ENCODE data around the gene RETREG1.
"Not testable (repeated sequence)": the region's sequence is repeated elsewhere in the genome, so short reads cannot be mapped to it uniquely, and the experiment has no call there.

Gene RETREG1
- total RNA-seq: 17.5 to 63.8 (median 23.9) reads per million in 9 experiments

GRCh38 chr5:16616536-16617273 is at the start of gene RETREG1:
Gene RETREG1, minus strand, starts transcription at chr5:16616997. Its CDS starts 26 bp downstream, at chr5:16616971.
- Mint-ChIP-seq H3K27me3 (no peaks in the 10 kb centered on the region), H3K9me3 (no peaks in the 10 kb centered on the region), H3K4me1 (ENCODE audit: low read depth in 2 of 2) (peaks cover 12 to 13% of the 10 kb centered on the region in 2 donors), H3K27ac (peak within 1 kb of the TSS in 1 of 2 donors; percentile 90), H3K36me3 (ENCODE audit: insufficient read depth) (peaks cover 10% of the 10 kb centered on the region), H3K4me3 (no peak within 1 kb of the TSS)
- ATAC-seq (replicated peaks): peak; percentile 83
- DNase-seq: peak; percentile 70 to 79 (median 74)

DNA sequence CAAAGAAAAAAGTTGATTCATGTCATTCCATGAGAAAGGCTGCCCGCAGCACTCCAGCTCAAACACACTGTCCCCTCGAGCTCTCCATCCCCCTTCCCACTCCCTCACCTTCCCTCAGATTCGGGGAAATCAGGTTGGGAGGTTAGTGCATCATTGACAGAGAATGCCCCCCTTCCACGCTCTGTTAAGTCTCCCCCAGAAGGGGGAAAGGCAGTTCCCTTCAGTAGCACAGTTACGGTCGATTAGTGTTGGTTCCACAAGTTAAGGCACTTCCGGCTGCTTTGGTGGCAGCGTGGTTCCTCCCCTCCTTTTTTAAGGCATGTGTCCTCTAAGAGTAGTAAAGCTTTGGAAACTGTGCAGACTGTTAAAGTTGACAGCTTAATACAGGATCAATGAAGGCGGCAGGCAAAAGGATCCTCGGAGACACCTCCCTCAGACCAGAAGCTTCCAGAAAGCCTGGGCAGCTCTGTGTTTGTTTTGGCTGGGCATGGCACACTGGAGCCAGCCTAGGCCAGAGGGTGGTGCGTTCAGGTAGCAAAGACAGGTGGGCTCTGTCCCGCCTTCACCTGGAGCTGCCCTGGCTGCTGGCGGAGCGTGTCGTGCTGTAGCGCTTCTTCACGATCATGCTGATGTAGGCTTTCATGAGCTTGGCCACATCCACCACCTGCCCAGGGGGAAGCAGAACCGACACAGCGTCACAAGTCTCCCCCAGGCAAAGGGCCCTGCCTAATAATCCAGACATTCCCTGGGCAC is 49.5 kb upstream of the RETREG1 start:
- Mint-ChIP-seq H3K9me3 (no peaks in the 10 kb centered on the region), H3K4me3 (no peak overlapping the region), H3K36me3 (ENCODE audit: insufficient read depth) (peaks cover 3% of the 10 kb centered on the region)

DNA sequence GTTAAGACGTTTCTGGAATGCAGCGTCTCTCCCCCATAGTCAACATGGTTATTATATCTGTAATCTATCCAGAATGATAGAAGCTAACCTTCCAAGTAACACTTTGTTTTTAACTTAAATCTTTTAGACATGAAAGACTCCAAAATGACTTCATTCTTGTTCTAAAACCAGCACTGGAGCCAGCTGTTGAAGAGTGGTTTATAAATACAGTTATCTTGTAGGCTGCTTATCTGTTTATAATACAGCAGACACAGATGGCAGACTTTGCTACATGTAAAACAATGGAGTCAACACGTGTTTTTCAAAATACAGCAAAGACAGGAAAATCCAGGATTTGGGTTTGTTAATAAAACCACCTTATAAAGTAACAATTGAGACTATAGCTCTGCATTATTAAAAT is 48.8 kb upstream of the RETREG1 start:
- Mint-ChIP-seq H3K9me3 (no peaks in the 10 kb centered on the region), H3K4me1 (ENCODE audit: low read depth in 2 of 2) (no peaks in the 10 kb centered on the region), H3K4me3 (no peak overlapping the region), H3K27me3 (peaks cover 0 to 21% of the 10 kb centered on the region in 2 donors), H3K36me3 (ENCODE audit: insufficient read depth) (peaks cover 3% of the 10 kb centered on the region), H3K27ac (no peak overlapping the region)
- DNase-seq: no peak
- no peak for ATAC-seq (replicated peaks)

More for the DNA sequence above, 49.5 kb upstream of the RETREG1 start:
- Mint-ChIP-seq H3K27ac (no peak overlapping the region), H3K4me1 (ENCODE audit: low read depth in 2 of 2) (no peaks in the 10 kb centered on the region), H3K27me3 (peaks cover 6 to 19% of the 10 kb centered on the region in 2 donors)
- ATAC-seq (replicated peaks) (no peak), DNase-seq (no peak)

GRCh38 chr5:16664368-16664767 is 47.6 kb upstream of the RETREG1 start:
- Mint-ChIP-seq H3K4me3 (no peak overlapping the region), H3K27me3 (peaks cover 0 to 23% of the 10 kb centered on the region in 2 donors), H3K27ac (no peak overlapping the region), H3K36me3 (ENCODE audit: insufficient read depth) (peaks cover 3% of the 10 kb centered on the region), H3K9me3 (no peaks in the 10 kb centered on the region), H3K4me1 (ENCODE audit: low read depth in 2 of 2) (no peaks in the 10 kb centered on the region)
- ATAC-seq (replicated peaks) (no peak), DNase-seq (no peak)

GRCh38 chr5:16663840-16664239 is 47.0 kb upstream of the RETREG1 start:
- H3K36me3 Mint-ChIP-seq (ENCODE audit: insufficient read depth): peaks cover 3% of the 10 kb centered on the region
- H3K4me1 Mint-ChIP-seq (ENCODE audit: low read depth in 2 of 2): no peaks in the 10 kb centered on the region
- no peaks in the 10 kb centered on the region for H3K9me3 Mint-ChIP-seq
- no peak for ATAC-seq (replicated peaks)
- no peak overlapping the region for H3K4me3 Mint-ChIP-seq
- no peak overlapping the region for H3K27ac Mint-ChIP-seq
- no peak for DNase-seq
- peaks cover 0 to 23% of the 10 kb centered on the region in 2 donors for H3K27me3 Mint-ChIP-seq

DNA sequence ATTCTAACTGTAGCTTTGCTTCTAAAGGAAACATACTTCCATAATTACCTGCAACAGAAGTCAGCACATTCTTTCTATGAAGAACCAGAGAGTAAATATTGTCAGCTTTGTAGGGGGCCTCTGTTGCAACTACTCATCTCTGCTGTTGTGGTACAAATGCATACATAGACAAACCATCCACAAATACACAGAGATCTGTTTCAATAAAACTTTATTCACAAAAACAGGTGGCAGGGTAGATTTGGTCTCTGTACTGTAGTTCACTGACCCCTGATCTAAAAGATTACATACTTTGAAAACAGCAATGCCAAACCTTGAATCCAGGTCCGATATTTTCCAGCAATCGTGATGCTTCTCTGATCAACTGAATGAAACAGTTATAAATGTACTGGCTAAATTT is 44.9 kb upstream of the RETREG1 start:
- H3K27me3 Mint-ChIP-seq: peaks cover 0 to 23% of the 10 kb centered on the region in 2 donors
- no peaks in the 10 kb centered on the region for H3K4me1 Mint-ChIP-seq (ENCODE audit: low read depth in 2 of 2)
- no peak for DNase-seq
- ATAC-seq (replicated peaks): no peak
- no peaks in the 10 kb centered on the region for H3K9me3 Mint-ChIP-seq
- H3K27ac Mint-ChIP-seq: no peak overlapping the region
- H3K4me3 Mint-ChIP-seq: no peak overlapping the region
- H3K36me3 Mint-ChIP-seq (ENCODE audit: insufficient read depth): no peaks in the 10 kb centered on the region

GRCh38 chr5:16660982-16661381 is 44.2 kb upstream of the RETREG1 start:
- H3K27me3 Mint-ChIP-seq: peaks cover 0 to 23% of the 10 kb centered on the region in 2 donors
- H3K4me1 Mint-ChIP-seq (ENCODE audit: low read depth in 2 of 2): no peaks in the 10 kb centered on the region
- no peaks in the 10 kb centered on the region for H3K9me3 Mint-ChIP-seq
- H3K4me3 Mint-ChIP-seq: no peak overlapping the region
- no peaks in the 10 kb centered on the region for H3K36me3 Mint-ChIP-seq (ENCODE audit: insufficient read depth)
- DNase-seq (no peak), ATAC-seq (replicated peaks) (no peak)
- H3K27ac Mint-ChIP-seq: no peak overlapping the region

DNA sequence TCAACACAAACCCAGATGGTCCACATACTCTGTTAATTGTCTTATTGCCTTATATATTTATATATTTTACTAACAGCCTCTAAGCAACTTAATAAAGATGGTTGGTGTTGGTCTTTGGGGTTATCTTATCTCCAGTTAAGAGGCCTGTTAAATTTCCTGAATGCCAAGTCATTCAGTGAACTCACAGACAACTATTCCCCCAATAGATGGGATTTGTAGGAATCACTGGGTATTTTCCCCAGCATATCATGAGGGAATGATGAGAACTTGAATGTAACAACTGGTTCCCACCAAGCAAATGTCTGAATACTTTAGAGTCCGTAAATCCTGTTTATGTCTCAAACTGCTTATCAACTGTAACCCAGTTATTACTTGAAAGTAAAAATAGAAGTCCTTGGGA is 42.7 kb upstream of the RETREG1 start:
- H3K27ac Mint-ChIP-seq: no peak overlapping the region
- no peak overlapping the region for H3K4me3 Mint-ChIP-seq
- H3K36me3 Mint-ChIP-seq (ENCODE audit: insufficient read depth): no peaks in the 10 kb centered on the region
- no peaks in the 10 kb centered on the region for H3K4me1 Mint-ChIP-seq (ENCODE audit: low read depth in 2 of 2)
- DNase-seq (no peak), ATAC-seq (replicated peaks) (no peak)
- H3K9me3 Mint-ChIP-seq: no peaks in the 10 kb centered on the region
- H3K27me3 Mint-ChIP-seq: peaks cover 0 to 21% of the 10 kb centered on the region in 2 donors

GRCh38 chr5:16656561-16657191 is 39.9 kb upstream of the RETREG1 start:
- ATAC-seq (replicated peaks) (no peak), DNase-seq (no peak)
- Mint-ChIP-seq H3K36me3 (ENCODE audit: insufficient read depth) (no peaks in the 10 kb centered on the region), H3K9me3 (no peaks in the 10 kb centered on the region), H3K4me1 (ENCODE audit: low read depth in 2 of 2) (no peaks in the 10 kb centered on the region), H3K27me3 (peaks cover 0 to 16% of the 10 kb centered on the region in 2 donors), H3K4me3 (no peak overlapping the region), H3K27ac (no peak overlapping the region)

DNA sequence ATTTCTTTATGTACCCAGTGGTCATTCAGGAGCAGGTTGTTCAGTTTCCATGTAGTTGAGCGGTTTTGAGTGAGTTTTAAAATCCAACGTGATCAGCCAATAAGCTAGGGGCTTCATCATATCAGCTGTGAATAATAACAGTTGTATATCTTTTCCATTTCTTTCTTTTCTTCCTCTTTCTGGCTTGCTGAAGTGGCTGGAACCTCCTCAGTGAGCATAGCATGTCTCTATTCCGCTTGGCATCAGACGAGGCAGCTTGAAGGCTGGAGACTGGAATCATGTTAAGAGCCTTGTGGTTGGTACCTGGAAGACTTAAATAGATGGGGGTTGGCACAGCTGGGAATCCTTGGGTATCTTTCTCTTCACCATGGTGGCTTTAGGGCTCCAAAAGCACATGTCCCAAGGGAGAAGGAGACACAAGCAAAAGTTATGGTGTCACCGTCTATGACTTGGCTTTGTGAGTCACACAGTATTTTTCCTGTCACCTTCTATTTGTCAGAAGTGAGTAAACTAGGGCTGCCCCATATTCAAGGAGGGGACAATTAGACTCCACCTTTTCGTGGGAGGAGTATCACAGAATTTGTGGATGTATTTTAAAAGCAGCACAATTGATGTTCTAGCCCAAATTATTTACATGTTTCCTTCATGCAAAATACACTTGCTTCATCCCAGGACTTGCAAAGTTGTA is 38.0 kb upstream of the RETREG1 start:
- H3K27me3 Mint-ChIP-seq: no peaks in the 10 kb centered on the region
- ATAC-seq (replicated peaks) (no peak), DNase-seq (no peak)
- H3K9me3 Mint-ChIP-seq: no peaks in the 10 kb centered on the region
- H3K27ac Mint-ChIP-seq: no peak overlapping the region
- no peak overlapping the region for H3K4me3 Mint-ChIP-seq
- H3K4me1 Mint-ChIP-seq (ENCODE audit: low read depth in 2 of 2): no peaks in the 10 kb centered on the region
- H3K36me3 Mint-ChIP-seq (ENCODE audit: insufficient read depth): no peaks in the 10 kb centered on the region

GRCh38 chr5:16648739-16649138 is 31.9 kb upstream of the RETREG1 start:
- not testable (repeated sequence) for H3K4me1 Mint-ChIP-seq (ENCODE audit: low read depth in 2 of 2); ATAC-seq (replicated peaks); H3K9me3 Mint-ChIP-seq; H3K4me3 Mint-ChIP-seq; DNase-seq; H3K27me3 Mint-ChIP-seq; H3K27ac Mint-ChIP-seq; H3K36me3 Mint-ChIP-seq (ENCODE audit: insufficient read depth)

DNA sequence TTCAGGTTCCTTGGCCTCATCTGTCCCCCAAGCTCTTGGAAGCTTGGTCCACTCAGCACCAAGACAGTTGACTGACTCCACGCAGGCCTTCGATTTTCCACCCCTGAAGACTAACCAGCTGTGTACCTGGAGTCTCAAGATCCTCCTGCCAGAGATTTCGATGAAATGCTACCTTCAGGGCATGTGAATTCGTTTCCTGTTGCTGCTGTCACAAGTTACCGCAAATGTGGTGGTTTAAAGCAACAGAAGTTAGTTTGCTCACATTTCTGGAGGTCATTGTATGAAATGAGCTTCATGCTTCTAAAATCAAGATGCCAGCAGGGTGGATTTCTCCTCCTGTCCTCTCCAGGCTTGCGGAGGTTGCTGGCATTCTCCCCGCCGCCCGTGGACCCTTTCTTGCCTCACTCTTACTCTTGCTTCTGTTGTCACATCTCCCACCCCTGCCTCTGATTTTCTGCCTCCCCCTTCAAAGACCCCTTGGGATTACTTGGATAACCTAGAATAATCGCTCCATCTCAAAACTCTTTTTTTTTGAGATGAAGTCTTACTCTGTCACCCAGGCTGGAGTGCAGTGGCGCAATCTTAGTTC is 27.6 kb upstream of the RETREG1 start:
- ATAC-seq (replicated peaks) (no peak), DNase-seq (no peak)
- Mint-ChIP-seq H3K27ac (no peak overlapping the region), H3K36me3 (ENCODE audit: insufficient read depth) (peaks cover 4% of the 10 kb centered on the region), H3K9me3 (peaks cover 0 to 2% of the 10 kb centered on the region in 2 donors), H3K4me1 (ENCODE audit: low read depth in 2 of 2) (no peaks in the 10 kb centered on the region), H3K4me3 (no peak overlapping the region), H3K27me3 (peaks cover 9 to 12% of the 10 kb centered on the region in 2 donors)

DNA sequence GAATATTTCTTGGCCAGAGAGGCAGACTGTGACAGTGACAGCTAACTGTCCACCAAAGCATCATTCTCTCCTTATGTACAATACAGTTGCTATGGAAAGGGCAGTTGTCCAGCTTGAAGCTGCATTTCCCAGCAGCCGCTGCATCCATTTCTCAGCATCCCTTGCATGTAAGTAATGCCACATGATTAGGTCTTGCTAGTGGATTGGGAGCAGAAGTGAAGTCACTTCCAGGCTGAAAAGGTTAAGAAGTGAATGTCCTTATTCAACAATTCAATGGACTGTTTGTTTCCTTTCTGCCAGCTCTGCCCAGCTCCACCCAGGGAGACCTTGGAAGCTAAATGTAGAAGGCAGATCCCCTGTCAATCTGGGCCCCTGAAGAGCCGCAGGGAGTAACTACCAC is 26.1 kb upstream of the RETREG1 start:
- Mint-ChIP-seq H3K27ac (no peak overlapping the region), H3K9me3 (peaks cover 0 to 2% of the 10 kb centered on the region in 2 donors)
- no peak for ATAC-seq (replicated peaks)

More for the DNA sequence above, 26.1 kb upstream of the RETREG1 start:
- DNase-seq: no peak
- no peak overlapping the region for H3K4me3 Mint-ChIP-seq
- H3K27me3 Mint-ChIP-seq: peaks cover 12 to 20% of the 10 kb centered on the region in 2 donors
- H3K36me3 Mint-ChIP-seq (ENCODE audit: insufficient read depth): peaks cover 4% of the 10 kb centered on the region
- H3K4me1 Mint-ChIP-seq (ENCODE audit: low read depth in 2 of 2): no peaks in the 10 kb centered on the region

All from effector memory CD8-positive, alpha-beta T cell (primary cell).